ENCODE results near the gene SHTN1.

The SHTN1 gene

GRCh38 chr10:116861796-116862195, 143.2 kb downstream of the SHTN1 start:
- no peaks in the 10 kb centered on the region for H3K27me3 ChIP-seq (ENCODE audit: insufficient read depth, low read length, poor library complexity, severe bottlenecking)
- no peaks in the 10 kb centered on the region for H3K79me2 ChIP-seq (ENCODE audit: insufficient read depth, low read length)
- H3K4me2 ChIP-seq (ENCODE audit: low read depth, low read length, poor library complexity, severe bottlenecking) = no peak overlapping the region
- H2AFZ ChIP-seq (ENCODE audit: low read length) = no peak overlapping the region
- H3K9ac ChIP-seq (ENCODE audit: low read depth, low read length, poor library complexity, severe bottlenecking) = no peak overlapping the region
- no peaks in the 10 kb centered on the region for H4K20me1 ChIP-seq (ENCODE audit: insufficient read depth, low read length, poor library complexity, severe bottlenecking)
- H3K9me3 ChIP-seq (ENCODE audit: insufficient read depth, low read depth, low read length) = no peaks in the 10 kb centered on the region
- no peaks in the 10 kb centered on the region for H3F3A ChIP-seq (ENCODE audit: low read depth)
- H3K4me1 ChIP-seq (ENCODE audit: insufficient read depth, low read length, poor library complexity, severe bottlenecking) = no peaks in the 10 kb centered on the region
- TF ChIP-seq CTCF (conservative IDR thresholded peaks at IDR 0.05; ENCODE audit: low read length) (no peak), EZH2phosphoT487 (IDR thresholded peaks at IDR 0.05; ENCODE audit: borderline replicate concordance) (no peak)
- no peaks in the 10 kb centered on the region for H3K36me3 ChIP-seq (ENCODE audit: insufficient read depth, low read length)
- no peaks in the 10 kb centered on the region for H3K9me2 ChIP-seq (replicated peaks; ENCODE audit: low read depth, low read length)
- H3K4me3 ChIP-seq (ENCODE audit: low read length, poor library complexity, severe bottlenecking) = no peak overlapping the region

GRCh38 chr10:116857156-116857555, 147.8 kb downstream of the SHTN1 start:
- Histone ChIP-seq H3K36me3 (ENCODE audit: insufficient read depth, low read length) (no peaks in the 10 kb centered on the region), H3K4me2 (ENCODE audit: low read depth, low read length, poor library complexity, severe bottlenecking) (no peak overlapping the region), H3K4me3 (ENCODE audit: low read length, poor library complexity, severe bottlenecking) (no peak overlapping the region), H3K9me3 (ENCODE audit: insufficient read depth, low read depth, low read length) (no peaks in the 10 kb centered on the region), H3K27me3 (ENCODE audit: insufficient read depth, low read length, poor library complexity, severe bottlenecking) (no peaks in the 10 kb centered on the region), H3K79me2 (ENCODE audit: insufficient read depth, low read length) (no peaks in the 10 kb centered on the region), H3F3A (ENCODE audit: low read depth) (no peaks in the 10 kb centered on the region), H4K20me1 (ENCODE audit: insufficient read depth, low read length, poor library complexity, severe bottlenecking) (no peaks in the 10 kb centered on the region), H2AFZ (ENCODE audit: low read length) (no peak overlapping the region), H3K9me2 (replicated peaks; ENCODE audit: low read depth, low read length) (no peaks in the 10 kb centered on the region), H3K4me1 (ENCODE audit: insufficient read depth, low read length, poor library complexity, severe bottlenecking) (no peaks in the 10 kb centered on the region), H3K9ac (ENCODE audit: low read depth, low read length, poor library complexity, severe bottlenecking) (no peak overlapping the region)
- TF ChIP-seq EZH2phosphoT487 (IDR thresholded peaks at IDR 0.05; ENCODE audit: borderline replicate concordance) = no peak
- no peak for TF ChIP-seq CTCF (conservative IDR thresholded peaks at IDR 0.05; ENCODE audit: low read length)

- H3K36me3 ChIP-seq (ENCODE audit: insufficient read depth, low read length) = no peaks in the 10 kb centered on the region
- no peaks in the 10 kb centered on the region for H3K4me1 ChIP-seq (ENCODE audit: insufficient read depth, low read length, poor library complexity, severe bottlenecking)
- H4K20me1 ChIP-seq (ENCODE audit: insufficient read depth, low read length, poor library complexity, severe bottlenecking) = no peaks in the 10 kb centered on the region
- H3K27me3 ChIP-seq (ENCODE audit: insufficient read depth, low read length, poor library complexity, severe bottlenecking) = no peaks in the 10 kb centered on the region
- no peak overlapping the region for H3K4me2 ChIP-seq (ENCODE audit: low read depth, low read length, poor library complexity, severe bottlenecking)
- no peak overlapping the region for H3K9ac ChIP-seq (ENCODE audit: low read depth, low read length, poor library complexity, severe bottlenecking)
- H3K79me2 ChIP-seq (ENCODE audit: insufficient read depth, low read length) = no peaks in the 10 kb centered on the region
- no peak for TF ChIP-seq EZH2phosphoT487 (IDR thresholded peaks at IDR 0.05; ENCODE audit: borderline replicate concordance)
- TF ChIP-seq CTCF (conservative IDR thresholded peaks at IDR 0.05; ENCODE audit: low read length) = no peak
- no peaks in the 10 kb centered on the region for H3K9me3 ChIP-seq (ENCODE audit: insufficient read depth, low read depth, low read length)
- no peak overlapping the region for H2AFZ ChIP-seq (ENCODE audit: low read length)
- H3K4me3 ChIP-seq (ENCODE audit: low read length, poor library complexity, severe bottlenecking) = no peak overlapping the region
- no peaks in the 10 kb centered on the region for H3F3A ChIP-seq (ENCODE audit: low read depth)
- no peaks in the 10 kb centered on the region for H3K9me2 ChIP-seq (replicated peaks; ENCODE audit: low read depth, low read length)
These were observed 151.3 kb downstream of the SHTN1 start for GRCh38 chr10:116853701-116854100.
